ENCODE data around the gene NFIB. TPM values are rescaled to one million over a fixed set of nuclear protein-coding genes. Genes with fewer than 3 reads are reported as not detected.

The NFIB gene
- total and polyA plus RNA-seq, 10 of the 15 experiments (the other 5 are each of a cell fraction or from before 2014, with no cell fraction given) = under 0.01 to 0.19 (median 0.05) TPM; not detected in 3

DNA sequence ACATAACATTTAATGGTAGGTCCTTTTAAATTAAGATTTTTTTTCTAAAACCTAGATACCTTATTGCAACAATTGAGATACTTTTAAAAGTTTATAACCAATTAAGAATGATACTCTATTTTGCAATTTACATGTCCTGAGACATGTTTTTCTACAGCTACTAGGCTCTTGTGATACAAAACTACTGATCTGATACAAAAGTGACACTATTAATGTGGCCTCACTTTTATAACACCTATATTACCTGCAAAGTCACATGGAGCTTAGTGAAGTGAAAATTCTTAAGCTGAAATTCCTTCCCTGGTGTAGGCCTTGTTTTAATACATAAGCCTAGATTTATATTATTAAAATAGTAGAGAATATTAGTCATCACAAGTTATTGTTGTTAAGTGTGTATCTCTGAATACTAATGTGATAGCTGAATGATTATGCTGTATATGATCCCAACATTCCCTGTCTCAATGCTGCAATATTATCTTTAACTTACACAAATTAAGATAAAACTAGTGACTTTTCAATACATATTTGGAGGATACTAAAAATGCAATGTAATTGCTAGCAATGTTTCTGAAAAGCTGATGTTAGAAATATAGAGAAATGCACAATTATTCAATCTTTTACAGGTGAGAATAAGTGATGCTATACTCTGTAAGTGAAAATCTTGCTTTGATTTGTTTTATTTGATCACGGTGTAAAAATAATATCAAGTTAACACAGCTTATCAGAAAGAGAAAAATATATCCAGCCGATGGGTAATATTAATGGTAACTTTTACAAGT, 2.6 kb downstream of the NFIB start:
- DNase-seq (ENCODE audit: low read depth, low spot score) = no peak
- FAIRE-seq = no peak
- ChIA-PET RAD21 (ENCODE audit: unreplicated experiment) (no interaction called here), POLR2A (no interaction called here), SMC1A (ENCODE audit: uncharacterized antibody, unreplicated experiment) (interaction anchor here (1.1 to 1.3 kb wide), 3 partner anchors 9 to 41 kb away, joined by 3 read pairs; no protein-coding TSS in a partner anchor), CTCF (interaction anchor here (1.3 to 1.6 kb wide), 2 partner anchors 12 to 42 kb away, joined by 3 to 6 read pairs; no protein-coding TSS in a partner anchor)
- Histone ChIP-seq H3K36me3 (ENCODE audit: control insufficient read depth in 2 of 2, insufficient read depth in 2 of 2, low read length in 1 of 2) (no peaks in the 10 kb centered on the region), H3K4me2 (ENCODE audit: control insufficient read depth, insufficient read depth) (no peak overlapping the region), H3K9me3 (replicated peaks; ENCODE audit: control insufficient read depth, insufficient read depth, low read length) (no peaks in the 10 kb centered on the region), H3K4me3 (no peak overlapping the region), H3K9ac (ENCODE audit: control insufficient read depth, insufficient read depth, low read length) (no peak overlapping the region), H2AFZ (ENCODE audit: control insufficient read depth, low read depth, low read length) (no peak overlapping the region), H3K4me1 (ENCODE audit: control insufficient read depth, insufficient read depth, low read length) (no peaks in the 10 kb centered on the region), H3K27me3 (replicated peaks in 1 of 2; ENCODE audit: control insufficient read depth in 2 of 2, insufficient read depth in 2 of 2, low read length in 1 of 2) (peaks cover 5 to 17% of the 10 kb centered on the region in 2 experiments), H3K79me2 (ENCODE audit: control insufficient read depth, insufficient read depth, low read length) (no peaks in the 10 kb centered on the region), H3K27ac (ENCODE audit: control insufficient read depth, insufficient read depth) (no peak overlapping the region), H4K20me1 (ENCODE audit: control insufficient read depth, insufficient read depth) (no peaks in the 10 kb centered on the region)
- intact Hi-C loops (cut with micrococcal nuclease; ENCODE audit: unreplicated experiment) = loop anchor here (10.0 kb wide), 1 partner anchor 273 kb away; no protein-coding TSS in a partner anchor
- BruUV-seq (replicated peaks) = no TSS peak
- in situ Hi-C loops (cut with MboI) = no loop called here
- TF ChIP-seq BACH1 (IDR thresholded peaks at IDR 0.05; ENCODE audit: borderline replicate concordance) = no peak
- WGBS (ENCODE audit: insufficient coverage, insufficient replicate concordance, low lambda C conversion rate, missing lambda C conversion rate) = 65% methylated on average over 2 of the region's 2 CpGs
- ATAC-seq = no peak

DNA sequence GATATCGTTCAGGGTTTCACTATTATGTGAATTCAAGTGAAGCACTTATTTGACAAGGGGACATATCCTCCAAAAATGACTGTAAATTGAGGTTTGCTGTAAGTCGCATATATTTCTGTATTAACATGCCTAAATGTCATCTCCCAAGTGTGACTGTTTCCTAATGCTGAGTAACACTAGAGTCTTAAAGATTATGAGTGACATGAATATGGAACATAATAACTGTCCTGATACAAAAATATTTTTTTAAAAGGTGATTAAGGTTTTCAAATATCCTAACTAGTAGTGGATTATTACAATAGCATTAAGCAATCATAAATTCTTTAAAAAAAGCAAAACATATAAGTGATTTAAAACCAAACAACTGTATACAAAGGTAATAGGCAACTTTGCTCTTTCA, 3.6 kb downstream of the NFIB start:
- no peak for FAIRE-seq
- Histone ChIP-seq H3K79me2 (ENCODE audit: control insufficient read depth, insufficient read depth, low read length) (no peaks in the 10 kb centered on the region), H3K9ac (ENCODE audit: control insufficient read depth, insufficient read depth, low read length) (no peak overlapping the region), H3K27ac (ENCODE audit: control insufficient read depth, insufficient read depth) (no peak overlapping the region), H3K36me3 (ENCODE audit: control insufficient read depth in 2 of 2, insufficient read depth in 2 of 2, low read length in 1 of 2) (no peaks in the 10 kb centered on the region), H3K4me2 (ENCODE audit: control insufficient read depth, insufficient read depth) (no peak overlapping the region), H3K4me3 (no peak overlapping the region), H3K27me3 (replicated peaks in 1 of 2; ENCODE audit: control insufficient read depth in 2 of 2, insufficient read depth in 2 of 2, low read length in 1 of 2) (peaks cover 5 to 12% of the 10 kb centered on the region in 2 experiments), H2AFZ (ENCODE audit: control insufficient read depth, low read depth, low read length) (no peak overlapping the region), H4K20me1 (ENCODE audit: control insufficient read depth, insufficient read depth) (no peaks in the 10 kb centered on the region), H3K4me1 (ENCODE audit: control insufficient read depth, insufficient read depth, low read length) (no peaks in the 10 kb centered on the region), H3K9me3 (replicated peaks; ENCODE audit: control insufficient read depth, insufficient read depth, low read length) (no peaks in the 10 kb centered on the region)
- ChIA-PET RAD21 (ENCODE audit: unreplicated experiment) (no interaction called here), CTCF (no interaction called here), SMC1A (ENCODE audit: uncharacterized antibody, unreplicated experiment) (interaction anchor here (1.6 kb wide), 1 partner anchor 14 kb away, joined by 3 read pairs; no protein-coding TSS in a partner anchor), POLR2A (no interaction called here)
- BruUV-seq (replicated peaks) = no TSS peak
- intact Hi-C loops (cut with micrococcal nuclease; ENCODE audit: unreplicated experiment) = loop anchor here (10.0 kb wide), 1 partner anchor 274 kb away; no protein-coding TSS in a partner anchor
- 0% methylated on average over 2 of the region's 2 CpGs for WGBS (ENCODE audit: insufficient coverage, insufficient replicate concordance, low lambda C conversion rate, missing lambda C conversion rate)
- in situ Hi-C loops (cut with MboI) = no loop called here
- DNase-seq (ENCODE audit: low read depth, low spot score) = no peak
- ATAC-seq = no peak
- TF ChIP-seq, protein P1, sequence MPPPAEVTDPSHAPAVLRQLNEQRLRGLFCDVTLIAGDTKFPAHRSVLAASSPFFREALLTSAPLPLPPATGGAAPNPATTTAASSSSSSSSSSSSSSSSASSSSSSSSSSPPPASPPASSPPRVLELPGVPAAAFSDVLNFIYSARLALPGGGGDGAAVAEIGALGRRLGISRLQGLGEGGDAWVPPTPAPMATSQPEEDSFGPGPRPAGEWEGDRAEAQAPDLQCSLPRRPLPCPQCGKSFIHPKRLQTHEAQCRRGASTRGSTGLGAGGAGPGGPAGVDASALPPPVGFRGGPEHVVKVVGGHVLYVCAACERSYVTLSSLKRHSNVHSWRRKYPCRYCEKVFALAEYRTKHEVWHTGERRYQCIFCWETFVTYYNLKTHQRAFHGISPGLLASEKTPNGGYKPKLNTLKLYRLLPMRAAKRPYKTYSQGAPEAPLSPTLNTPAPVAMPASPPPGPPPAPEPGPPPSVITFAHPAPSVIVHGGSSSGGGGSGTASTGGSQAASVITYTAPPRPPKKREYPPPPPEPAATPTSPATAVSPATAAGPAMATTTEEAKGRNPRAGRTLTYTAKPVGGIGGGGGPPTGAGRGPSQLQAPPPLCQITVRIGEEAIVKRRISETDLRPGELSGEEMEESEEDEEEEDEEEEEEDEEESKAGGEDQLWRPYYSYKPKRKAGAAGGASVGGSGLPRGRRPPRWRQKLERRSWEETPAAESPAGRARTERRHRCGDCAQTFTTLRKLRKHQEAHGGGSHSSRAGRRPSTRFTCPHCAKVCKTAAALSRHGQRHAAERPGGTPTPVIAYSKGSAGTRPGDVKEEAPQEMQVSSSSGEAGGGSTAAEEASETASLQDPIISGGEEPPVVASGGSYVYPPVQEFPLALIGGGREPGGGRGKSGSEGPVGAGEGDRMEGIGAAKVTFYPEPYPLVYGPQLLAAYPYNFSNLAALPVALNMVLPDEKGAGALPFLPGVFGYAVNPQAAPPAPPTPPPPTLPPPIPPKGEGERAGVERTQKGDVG (CRISPR knock-in tag; IDR thresholded peaks at IDR 0.05) = no peak
- TF ChIP-seq POLR2AphosphoS5 (IDR thresholded peaks at IDR 0.05; ENCODE audit: low read length) = no peak
- no peak for TF ChIP-seq CBX5 (IDR thresholded peaks at IDR 0.05; ENCODE audit: low read depth)
- TF ChIP-seq GABPA (IDR thresholded peaks at IDR 0.05; ENCODE audit: low read depth) = no peak
- TF ChIP-seq NFIC (IDR thresholded peaks at IDR 0.05; ENCODE audit: low read depth, low read length) = no peak
- no peak for TF ChIP-seq PAX5 (IDR thresholded peaks at IDR 0.05; ENCODE audit: borderline replicate concordance, low read depth, low read length)
- no peak for TF ChIP-seq MYC (IDR thresholded peaks at IDR 0.05; ENCODE audit: insufficient read depth, insufficient read length, insufficient replicate concordance, low read length, severe bottlenecking)

All from GM12878 (cell line).